ENCODE measurements around the gene ATP11C. TPM values are rescaled to one million over a fixed set of nuclear protein-coding genes. Genes with fewer than 3 reads are reported as not detected.

The ATP11C gene
- polyA plus RNA-seq, 2 of the 4 experiments (the other 2 are of a cell fraction), result 16.4 to 34.3 TPM

GRCh38 chrX:139724626-139725025 lies 208.2 kb downstream of the ATP11C start:
- WGBS (ENCODE audit: missing lambda C conversion rate), result 84% methylated on average over 2 of the region's 2 CpGs
- ChIA-PET CTCF (no interaction called here), POLR2A (no interaction called here)
- H3K9me3 ChIP-seq, result no peaks in the 10 kb centered on the region
- H3K4me2 ChIP-seq, result no peak overlapping the region
- ATAC-seq (no peak), DNase-seq (ENCODE audit: low read depth in 1 of 2, low spot score in 1 of 2) (no peak), FAIRE-seq (no peak)
- H3K27ac ChIP-seq, result no peak overlapping the region
- no peaks in the 10 kb centered on the region; the same call in 2 of the 3 replicates for H3K4me1 ChIP-seq
- no peak overlapping the region for H3K4me3 ChIP-seq
- TF ChIP-seq RNF2 (IDR thresholded peaks at IDR 0.05; ENCODE audit: borderline replicate concordance, low read depth), result no peak
- no peak for TF ChIP-seq FOSL2 (IDR thresholded peaks at IDR 0.05)
- no peak for TF ChIP-seq FOSL2 (CRISPR knock-in tag; IDR thresholded peaks at IDR 0.05)
- TF ChIP-seq MAZ (IDR thresholded peaks at IDR 0.05; ENCODE audit: borderline replicate concordance, low read depth, low read length), result no peak
- no peak for TF ChIP-seq EHMT2 (IDR thresholded peaks at IDR 0.05; ENCODE audit: low read depth)
- TF ChIP-seq ZNF302 (CRISPR knock-in tag; IDR thresholded peaks at IDR 0.05), result no peak
- TF ChIP-seq ZC3H11A (IDR thresholded peaks at IDR 0.05), result no peak
- TF ChIP-seq CBX8 (IDR thresholded peaks at IDR 0.05), result no peak
- no peak for TF ChIP-seq POLR2AphosphoS2 (conservative IDR thresholded peaks at IDR 0.05; ENCODE audit: low read length)
- no peak for TF ChIP-seq E2F6 (IDR thresholded peaks at IDR 0.05; ENCODE audit: borderline replicate concordance, low read depth)
- TF ChIP-seq HMGXB4 (CRISPR knock-in tag; IDR thresholded peaks at IDR 0.05; ENCODE audit: borderline replicate concordance), result no peak
- TF ChIP-seq MYC (IDR thresholded peaks at IDR 0.05; ENCODE audit: borderline replicate concordance, low read length), result no peak
- no peak for TF ChIP-seq EHF (CRISPR knock-in tag; IDR thresholded peaks at IDR 0.05)
- no peak for TF ChIP-seq HOXB13 (CRISPR knock-in tag; IDR thresholded peaks at IDR 0.05; ENCODE audit: low read depth)
- TF ChIP-seq BHLHE40 (IDR thresholded peaks at IDR 0.05; ENCODE audit: low read depth, low read length), result no peak
- no peak for TF ChIP-seq TP53 (CRISPR knock-in tag; IDR thresholded peaks at IDR 0.05)
- TF ChIP-seq SREBF2 (IDR thresholded peaks at IDR 0.05), result no peak

- CTCF ChIA-PET, result interaction anchor here (0.6 kb wide), 1 partner anchor 481 kb away, joined by 5 read pairs; no protein-coding TSS in a partner anchor
- no peak overlapping the region for H3K4me3 ChIP-seq
- no peaks in the 10 kb centered on the region; the same call in 2 of the 3 replicates for H3K4me1 ChIP-seq
- 88% methylated on average over 6 of the region's 6 CpGs for WGBS (ENCODE audit: missing lambda C conversion rate)
- TF ChIP-seq CTCF (IDR thresholded peaks at IDR 0.05) (no peak), NFE2L2 (conservative IDR thresholded peaks at IDR 0.05; ENCODE audit: low read length) (peak; percentile 45; the same call in 1 of the 2 replicates), EP300 (IDR thresholded peaks at IDR 0.05) (no peak), MAFK (IDR thresholded peaks at IDR 0.05; ENCODE audit: partially characterized antibody) (peak; percentile 97)
- no peak overlapping the region for H3K4me2 ChIP-seq
- DNase-seq (ENCODE audit: low read depth in 1 of 2, low spot score in 1 of 2) (no peak), FAIRE-seq (no peak), ATAC-seq (no peak)
- POLR2A ChIA-PET, result no interaction called here
- H3K27ac ChIP-seq, result no peak overlapping the region
- H3K9me3 ChIP-seq, result no peaks in the 10 kb centered on the region
Observed at GRCh38 chrX:139720979-139721378, 211.9 kb downstream of the ATP11C start.

- TF ChIP-seq RARB (CRISPR knock-in tag; IDR thresholded peaks at IDR 0.05), result no peak
- Histone ChIP-seq H3K27ac (peak overlapping the region in 1 of 2 experiments; percentile 49; a peak in 1 of 6 replicates), H3K9me3 (no peaks in the 10 kb centered on the region), H3K4me2 (peak overlapping the region; percentile 20; the same call in 1 of the 3 replicates), H3K4me3 (no peak overlapping the region), H3K4me1 (no peaks in the 10 kb centered on the region; the same call in 2 of the 3 replicates)
- POLR2A ChIA-PET, result no interaction called here
- DNase-seq (ENCODE audit: low read depth in 1 of 2, low spot score in 1 of 2), result peak; percentile 4 to 34
- no peak for FAIRE-seq
- CTCF ChIA-PET, result no interaction called here
- ATAC-seq, result peak; percentile 50 to 94; a peak in 5 of 6 replicates
- WGBS (ENCODE audit: missing lambda C conversion rate), result 27% methylated on average over 5 of the region's 5 CpGs
Observed at GRCh38 chrX:139720136-139720535, 212.7 kb downstream of the ATP11C start.
